ENCODE measurements around the gene WFDC1.

The WFDC1 gene

DNA sequence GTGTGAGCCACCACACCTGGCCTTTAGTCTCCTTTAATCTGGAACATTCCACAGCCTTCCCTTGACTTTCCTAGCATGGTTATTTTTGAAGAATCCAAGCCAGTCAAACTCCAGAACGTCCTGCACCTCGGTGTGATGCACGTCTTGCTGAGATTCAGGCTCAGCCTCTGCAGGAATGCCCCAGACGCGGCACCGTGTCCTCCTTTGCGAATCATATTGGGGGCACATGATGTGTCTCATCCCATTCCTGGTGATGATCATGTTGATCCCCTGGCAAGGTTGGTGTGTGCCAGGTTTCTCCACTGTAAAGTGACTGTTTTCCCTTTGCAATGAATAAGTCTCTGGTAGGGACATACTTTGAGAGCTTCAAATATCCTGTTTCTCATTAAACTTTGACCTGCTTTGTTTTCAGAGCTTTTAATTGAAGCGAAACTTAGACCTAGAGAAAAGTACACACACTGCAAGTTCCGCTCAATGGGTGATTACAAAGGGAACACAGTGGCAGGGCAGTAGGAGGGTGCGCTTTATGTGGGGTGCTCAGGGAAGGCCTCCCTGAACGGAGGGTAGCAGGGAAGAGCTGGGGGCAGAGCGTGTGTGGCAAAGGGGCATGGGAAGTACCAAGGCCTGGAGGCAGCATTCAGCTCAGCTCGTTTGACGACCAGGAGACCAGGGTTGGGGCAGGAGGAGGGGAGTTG is 64.1 kb downstream of the WFDC1 start:
- DNase-seq (ENCODE audit: low read depth) = no peak
- H3K4me3 ChIP-seq (replicated peaks; ENCODE audit: low read depth, low read length) = no peak overlapping the region
- TF ChIP-seq, protein P1, sequence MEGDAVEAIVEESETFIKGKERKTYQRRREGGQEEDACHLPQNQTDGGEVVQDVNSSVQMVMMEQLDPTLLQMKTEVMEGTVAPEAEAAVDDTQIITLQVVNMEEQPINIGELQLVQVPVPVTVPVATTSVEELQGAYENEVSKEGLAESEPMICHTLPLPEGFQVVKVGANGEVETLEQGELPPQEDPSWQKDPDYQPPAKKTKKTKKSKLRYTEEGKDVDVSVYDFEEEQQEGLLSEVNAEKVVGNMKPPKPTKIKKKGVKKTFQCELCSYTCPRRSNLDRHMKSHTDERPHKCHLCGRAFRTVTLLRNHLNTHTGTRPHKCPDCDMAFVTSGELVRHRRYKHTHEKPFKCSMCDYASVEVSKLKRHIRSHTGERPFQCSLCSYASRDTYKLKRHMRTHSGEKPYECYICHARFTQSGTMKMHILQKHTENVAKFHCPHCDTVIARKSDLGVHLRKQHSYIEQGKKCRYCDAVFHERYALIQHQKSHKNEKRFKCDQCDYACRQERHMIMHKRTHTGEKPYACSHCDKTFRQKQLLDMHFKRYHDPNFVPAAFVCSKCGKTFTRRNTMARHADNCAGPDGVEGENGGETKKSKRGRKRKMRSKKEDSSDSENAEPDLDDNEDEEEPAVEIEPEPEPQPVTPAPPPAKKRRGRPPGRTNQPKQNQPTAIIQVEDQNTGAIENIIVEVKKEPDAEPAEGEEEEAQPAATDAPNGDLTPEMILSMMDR (IDR thresholded peaks at IDR 0.05; ENCODE audit: low read length, missing control alignments) = no peak

DNA sequence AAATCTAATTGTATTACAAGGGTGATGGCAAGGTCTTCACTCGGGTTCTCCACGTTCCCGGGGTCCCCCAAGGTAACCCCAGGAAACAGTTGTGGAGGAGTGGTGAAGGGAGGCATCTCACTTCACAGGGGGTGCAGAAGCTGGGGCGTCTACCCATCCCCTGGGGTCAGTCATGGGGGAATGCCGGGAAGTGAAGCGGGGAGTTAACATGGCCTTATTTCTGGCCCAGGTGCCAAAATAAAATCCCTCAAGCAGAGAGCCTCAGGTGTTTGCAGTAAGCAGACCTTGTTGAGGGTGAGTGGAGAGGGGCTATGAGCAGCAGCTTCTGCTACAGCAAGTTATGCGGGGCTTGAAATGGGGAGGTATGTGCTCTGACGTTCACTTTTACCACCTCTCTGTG is 64.6 kb downstream of the WFDC1 start:
- TF ChIP-seq, protein P1 (IDR thresholded peaks at IDR 0.05; ENCODE audit: low read length, missing control alignments) = no peak
- no peak for DNase-seq (ENCODE audit: low read depth)
- H3K4me3 ChIP-seq (replicated peaks; ENCODE audit: low read depth, low read length) = no peak overlapping the region

DNA sequence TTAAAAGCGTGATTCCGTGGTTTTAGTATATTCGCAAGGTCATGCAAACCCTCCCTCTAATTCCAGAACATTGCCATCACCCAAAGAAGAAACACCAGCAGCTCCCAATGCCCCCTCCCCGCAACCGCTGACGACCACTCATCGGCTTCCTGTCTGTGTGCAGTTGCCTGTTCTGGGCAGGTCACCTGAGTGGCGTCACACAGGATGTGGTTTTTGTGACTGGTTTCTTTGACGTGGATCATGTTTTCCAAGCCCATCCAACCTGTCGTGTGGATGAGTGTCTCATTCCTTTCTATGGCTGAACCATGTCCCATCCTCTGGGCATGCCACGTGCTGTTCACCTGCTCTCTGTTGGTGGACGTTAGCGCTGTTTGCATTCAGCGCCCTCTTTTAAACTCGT is 65.5 kb downstream of the WFDC1 start:
- DNase-seq (ENCODE audit: low read depth) = no peak
- no peak overlapping the region for H3K4me3 ChIP-seq (replicated peaks; ENCODE audit: low read depth, low read length)
- TF ChIP-seq, protein P1 (IDR thresholded peaks at IDR 0.05; ENCODE audit: low read length, missing control alignments) = no peak

DNA sequence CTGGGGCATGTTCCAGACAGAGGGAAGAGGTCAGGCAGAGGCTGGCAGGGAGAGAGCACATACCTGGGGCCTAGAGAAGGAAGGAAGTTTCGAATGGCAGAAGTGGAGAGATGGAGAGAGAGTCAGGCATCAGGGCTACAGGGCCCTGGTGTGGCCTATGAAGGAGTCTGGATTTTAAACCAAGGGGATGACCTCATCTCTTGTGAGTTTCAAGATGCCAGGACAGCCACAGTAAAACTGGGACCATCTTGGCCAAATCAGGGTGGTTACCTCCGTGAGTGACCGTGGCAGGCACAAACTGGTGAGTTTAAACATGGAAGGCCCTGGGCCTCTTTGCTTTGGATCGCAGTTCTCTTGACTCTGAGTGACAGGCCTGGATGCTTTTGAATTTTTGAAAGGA is 66.1 kb downstream of the WFDC1 start:
- TF ChIP-seq, protein P1 (IDR thresholded peaks at IDR 0.05; ENCODE audit: low read length, missing control alignments) = no peak
- H3K4me3 ChIP-seq (replicated peaks; ENCODE audit: low read depth, low read length) = no peak overlapping the region
- DNase-seq (ENCODE audit: low read depth) = no peak

DNA sequence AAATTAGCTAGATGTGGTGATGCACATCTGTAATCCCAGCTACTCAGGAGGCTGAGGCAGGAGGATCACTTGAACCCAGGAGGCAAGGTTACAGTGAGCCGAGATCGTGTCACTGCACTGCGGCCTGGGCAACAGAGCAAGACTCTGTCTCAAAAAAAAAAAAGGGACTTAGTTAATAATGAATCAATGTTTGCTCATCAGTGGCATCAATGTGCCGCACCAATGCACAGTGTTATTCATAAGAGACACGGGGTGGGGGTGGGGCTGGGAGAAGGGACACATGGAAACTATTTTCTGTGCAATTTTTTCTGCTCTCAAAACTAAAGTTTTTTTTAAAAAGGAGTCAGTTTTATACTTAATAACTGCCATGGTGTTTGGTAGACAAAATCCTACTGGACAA is 66.9 kb downstream of the WFDC1 start:
- DNase-seq (ENCODE audit: low read depth) = no peak
- TF ChIP-seq, protein P1 (IDR thresholded peaks at IDR 0.05; ENCODE audit: low read length, missing control alignments) = no peak
- H3K4me3 ChIP-seq (replicated peaks; ENCODE audit: low read depth, low read length) = no peak overlapping the region

DNA sequence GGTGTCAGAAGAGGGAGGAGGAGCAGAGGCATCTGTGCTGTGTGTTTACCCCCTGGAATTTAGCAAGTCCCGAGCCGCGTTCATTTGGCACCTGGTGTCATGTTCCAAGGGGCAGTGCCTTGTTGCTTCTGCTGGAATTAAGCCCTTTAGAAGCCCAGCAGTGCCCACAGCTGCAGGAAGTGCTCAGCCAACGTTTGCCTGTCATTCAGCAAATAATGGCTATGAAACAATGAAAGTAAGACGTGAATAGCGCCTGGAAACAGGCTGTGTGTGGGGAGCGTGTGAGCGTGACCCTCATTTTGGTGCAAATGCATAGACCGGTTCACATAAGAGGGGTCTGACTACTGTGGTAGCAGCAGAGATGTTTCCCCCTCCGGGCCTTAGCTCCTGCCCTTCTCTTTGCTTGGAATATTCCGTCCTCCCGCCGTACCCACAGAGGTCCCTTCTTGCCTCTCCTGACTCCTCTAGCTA is 67.8 kb downstream of the WFDC1 start:
- TF ChIP-seq, protein P1 (IDR thresholded peaks at IDR 0.05; ENCODE audit: low read length, missing control alignments) = no peak
- no peak for DNase-seq (ENCODE audit: low read depth)
- no peak overlapping the region for H3K4me3 ChIP-seq (replicated peaks; ENCODE audit: low read depth, low read length)

DNA sequence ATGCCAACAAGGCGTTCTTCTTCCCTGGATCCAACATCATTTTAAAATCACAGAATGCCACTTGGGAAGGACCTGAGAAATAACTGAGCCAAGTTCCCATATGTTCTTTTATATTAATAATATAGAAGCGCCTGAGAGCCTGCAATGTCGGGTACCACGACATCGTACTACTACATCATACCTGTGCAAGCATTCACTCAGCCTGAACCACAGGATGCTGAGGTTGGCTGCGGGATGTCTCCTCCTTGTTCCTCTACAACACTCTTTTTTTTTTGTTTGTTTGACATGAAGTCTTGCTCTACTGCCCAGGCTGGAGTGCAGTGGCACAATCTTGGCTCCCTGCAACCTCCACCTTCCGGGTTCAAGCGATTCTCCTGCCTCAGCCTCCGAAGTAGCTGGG is 71.5 kb downstream of the WFDC1 start:
- TF ChIP-seq, protein P1 (IDR thresholded peaks at IDR 0.05; ENCODE audit: low read length, missing control alignments) = no peak
- no peak for DNase-seq (ENCODE audit: low read depth)
- no peak overlapping the region for H3K4me3 ChIP-seq (replicated peaks; ENCODE audit: low read depth, low read length)
